ENCODE measurements around the gene NDUFC2. TPM values are rescaled to one million over a fixed set of nuclear protein-coding genes. Genes with fewer than 3 reads are reported as not detected.
"Not testable (repeated sequence)": the region's sequence is repeated elsewhere in the genome, so short reads cannot be mapped to it uniquely, and the experiment has no call there.

Gene NDUFC2
- total RNA-seq, 1 donor from 2014 or later, result 145 TPM

GRCh38 chr11:78050964-78051831, 28.5 kb downstream of the NDUFC2 start:
- no peak for ATAC-seq

- ATAC-seq, result no peak
Observed at GRCh38 chr11:78049348-78049747, 30.3 kb downstream of the NDUFC2 start.

GRCh38 chr11:78048561-78048960, 31.1 kb downstream of the NDUFC2 start:
- no peak for ATAC-seq

- no peak for ATAC-seq
Observed at GRCh38 chr11:78046486-78046854, 33.2 kb downstream of the NDUFC2 start.

GRCh38 chr11:78045851-78046485, 33.7 kb downstream of the NDUFC2 start:
- peak; percentile 92 for ATAC-seq

GRCh38 chr11:78044706-78045105, 35.0 kb downstream of the NDUFC2 start:
- ATAC-seq, result no peak

GRCh38 chr11:78041843-78042440, 37.7 kb downstream of the NDUFC2 start:
- ATAC-seq, result no peak

- ATAC-seq, result not testable (repeated sequence)
Observed at GRCh38 chr11:78041380-78041719, 38.3 kb downstream of the NDUFC2 start.

GRCh38 chr11:78040691-78041379, 38.8 kb downstream of the NDUFC2 start:
- ATAC-seq, result peak; percentile 68

- peak; percentile 27 for ATAC-seq
Observed at GRCh38 chr11:78039919-78040671, 39.6 kb downstream of the NDUFC2 start.

GRCh38 chr11:78039391-78039918, 40.2 kb downstream of the NDUFC2 start:
- no peak for ATAC-seq

GRCh38 chr11:78038697-78039313, 40.9 kb downstream of the NDUFC2 start:
- no peak for ATAC-seq

GRCh38 chr11:78037825-78038620, 41.6 kb downstream of the NDUFC2 start:
- ATAC-seq, result no peak

- ATAC-seq, result peak; percentile 54
Observed at GRCh38 chr11:78037056-78037455, 42.6 kb downstream of the NDUFC2 start.

GRCh38 chr11:78036313-78036712, 43.3 kb downstream of the NDUFC2 start:
- no peak for ATAC-seq

GRCh38 chr11:78034623-78035022, 45.0 kb downstream of the NDUFC2 start:
- no peak for ATAC-seq

GRCh38 chr11:78033040-78033439, 46.6 kb downstream of the NDUFC2 start:
- no peak for ATAC-seq

GRCh38 chr11:78032090-78032489, 47.6 kb downstream of the NDUFC2 start:
- no peak for ATAC-seq

GRCh38 chr11:78031629-78032028, 48.0 kb downstream of the NDUFC2 start:
- no peak for ATAC-seq

GRCh38 chr11:78030429-78031325, 49.0 kb downstream of the NDUFC2 start:
- peak; percentile 62 for ATAC-seq

Data from esophagus mucosa (tissue), 1 donor.